ENCODE data around the gene LRRC75B. TPM values are rescaled to one million over a fixed set of nuclear protein-coding genes. Genes with fewer than 3 reads are reported as not detected.
A peak's percentile ranks its signal among the peaks of the same experiment; 100 is the strongest.

The LRRC75B gene
- total and polyA plus RNA-seq, 9 of the 15 experiments (the other 6 are each of a cell fraction or from before 2014, with no cell fraction given), result 0.10 to 2.8 (median 1.0) TPM; not detected in 1

GRCh38 chr22:24555165-24556039 lies 37.5 kb downstream of the LRRC75B start, which contains the start of gene SNRPD3 (continued):
- TF ChIP-seq ZBTB2 (IDR thresholded peaks at IDR 0.05) (peak; percentile 54; the same call in 1 of the 2 replicates), C11orf30 (IDR thresholded peaks at IDR 0.05; ENCODE audit: low read depth) (peak; percentile 95), GATAD2B (IDR thresholded peaks at IDR 0.05; ENCODE audit: borderline replicate concordance) (no peak), MXI1 (IDR thresholded peaks at IDR 0.05; ENCODE audit: low read depth, low read length) (no peak), ETV5 (CRISPR knock-in tag; IDR thresholded peaks at IDR 0.05; ENCODE audit: low read depth) (peak; percentile 86), TAF1 (IDR thresholded peaks at IDR 0.05; ENCODE audit: control insufficient read depth, extremely low read depth, insufficient read depth, low read length, severe bottlenecking) (peak; percentile 89), ZBTB1 (CRISPR knock-in tag; IDR thresholded peaks at IDR 0.05; ENCODE audit: borderline replicate concordance, low read depth) (no peak; the same call in 1 of the 2 replicates), SFPQ (IDR thresholded peaks at IDR 0.05; ENCODE audit: low read depth, low read length) (no peak), NR0B1 (IDR thresholded peaks at IDR 0.05; ENCODE audit: partially characterized antibody) (no peak), ZHX1 (conservative IDR thresholded peaks at IDR 0.05; ENCODE audit: low read length) (no peak), RB1 (IDR thresholded peaks at IDR 0.05; ENCODE audit: low read depth) (peak; percentile 79), E4F1 (CRISPR knock-in tag; IDR thresholded peaks at IDR 0.05; ENCODE audit: borderline replicate concordance) (no peak), USF2 (CRISPR knock-in tag; IDR thresholded peaks at IDR 0.05) (no peak), HDGF (IDR thresholded peaks at IDR 0.05) (no peak), KAT7 (CRISPR knock-in tag; IDR thresholded peaks at IDR 0.05; ENCODE audit: borderline replicate concordance) (no peak; the same call in 1 of the 2 replicates)
